MM.1S (cell line): ENCODE results near the gene AAR2.

Experiments
- DNase-seq: peaks from one replicate; pipeline ENCODE4 v3.0.0-alpha.2; 2015
- H2AFZ ChIP-seq: fragments of 300-600 bp; sonication (generic); 2 replicates; pipeline ENCODE4 v1.6.0; 2016; ENCODE audit warnings: antibody characterized with exemption, low read length
- H3F3A ChIP-seq: fragments of 300-600 bp; sonication (generic); 2 replicates; pipeline ENCODE4 v1.6.1; 2016; ENCODE audit warnings: mild to moderate bottlenecking, antibody characterized with exemption, low read length, moderate library complexity, mixed read lengths; ENCODE audit not compliant: insufficient read depth
- H3K27ac ChIP-seq: fragments of 300-600 bp; sonication (generic); 2 replicates; pipeline ENCODE4 v1.5.1; 2016; ENCODE audit warnings: mild to moderate bottlenecking, low read length
- H3K27me3 ChIP-seq: fragments of 300-600 bp; sonication (generic); replicated peaks from 2 replicates; pipeline ENCODE4 v1.6.0; 2016; ENCODE audit warnings: low read length; ENCODE audit not compliant: insufficient read depth
- H3K36me3 ChIP-seq: fragments of 300-600 bp; sonication (generic); replicated peaks from 2 replicates; pipeline ENCODE4 v1.6.1; 2016; ENCODE audit warnings: mild to moderate bottlenecking, low read length, mixed read lengths; ENCODE audit not compliant: insufficient read depth
- H3K4me1 ChIP-seq: fragments of 300-600 bp; sonication (generic); 2 replicates; pipeline ENCODE4 v1.6.1; 2016; ENCODE audit warnings: low read length, mixed read lengths
- H3K4me2 ChIP-seq: fragments of 300-600 bp; sonication (generic); 2 replicates; pipeline ENCODE4 v1.6.0; 2016; ENCODE audit warnings: low read depth, low read length
- H3K4me3 ChIP-seq: fragments of 300-600 bp; sonication (generic); 2 replicates; pipeline ENCODE4 v1.5.1; 2016; ENCODE audit warnings: low read length, mixed read lengths
- H3K79me2 ChIP-seq: fragments of 300-600 bp; sonication (generic); 2 replicates; pipeline ENCODE4 v1.6.1; 2016; ENCODE audit warnings: mixed run types, low read length, mixed read lengths
- H3K9ac ChIP-seq: fragments of 300-600 bp; sonication (generic); 2 replicates; pipeline ENCODE4 v1.6.1; 2016; ENCODE audit warnings: low read length, mixed read lengths
- H3K9me2 ChIP-seq: fragments of 300-600 bp; sonication (generic); replicated peaks from 2 replicates; pipeline ENCODE4 v1.6.1; 2016; ENCODE audit warnings: mild to moderate bottlenecking, low read length, mixed read lengths; ENCODE audit not compliant: insufficient read depth
- H3K9me3 ChIP-seq: fragments of 300-600 bp; sonication (generic); replicated peaks from 2 replicates; pipeline ENCODE4 v1.6.1; 2016; ENCODE audit warnings: mild to moderate bottlenecking, low read length, mixed read lengths; ENCODE audit not compliant: insufficient read depth
- H4K20me1 ChIP-seq: fragments of 300-600 bp; sonication (generic); 2 replicates; pipeline ENCODE4 v1.6.1; 2016; ENCODE audit warnings: mild to moderate bottlenecking, low read length, moderate library complexity, mixed read lengths; ENCODE audit not compliant: insufficient read depth
- CTCF ChIP-seq: fragments of 300-600 bp; sonication (generic); IDR thresholded peaks from 2 replicates; pipeline ENCODE4 v1.5.1; 2016; ENCODE audit warnings: antibody characterized with exemption, low read length, mixed read lengths
- EZH2 ChIP-seq: fragments of 300-600 bp; sonication (generic); optimal IDR thresholded peaks from 2 replicates; pipeline ENCODE3; 2017; ENCODE audit warnings: low read depth, mild to moderate bottlenecking, antibody characterized with exemption, low read length, mixed read lengths
- EZH2phosphoT487 ChIP-seq: fragments of 300-600 bp; sonication (generic); IDR thresholded peaks from 2 replicates; pipeline ENCODE4 v1.6.1; 2018; ENCODE audit warnings: antibody characterized with exemption, low read length

Gene AAR2

DNA sequence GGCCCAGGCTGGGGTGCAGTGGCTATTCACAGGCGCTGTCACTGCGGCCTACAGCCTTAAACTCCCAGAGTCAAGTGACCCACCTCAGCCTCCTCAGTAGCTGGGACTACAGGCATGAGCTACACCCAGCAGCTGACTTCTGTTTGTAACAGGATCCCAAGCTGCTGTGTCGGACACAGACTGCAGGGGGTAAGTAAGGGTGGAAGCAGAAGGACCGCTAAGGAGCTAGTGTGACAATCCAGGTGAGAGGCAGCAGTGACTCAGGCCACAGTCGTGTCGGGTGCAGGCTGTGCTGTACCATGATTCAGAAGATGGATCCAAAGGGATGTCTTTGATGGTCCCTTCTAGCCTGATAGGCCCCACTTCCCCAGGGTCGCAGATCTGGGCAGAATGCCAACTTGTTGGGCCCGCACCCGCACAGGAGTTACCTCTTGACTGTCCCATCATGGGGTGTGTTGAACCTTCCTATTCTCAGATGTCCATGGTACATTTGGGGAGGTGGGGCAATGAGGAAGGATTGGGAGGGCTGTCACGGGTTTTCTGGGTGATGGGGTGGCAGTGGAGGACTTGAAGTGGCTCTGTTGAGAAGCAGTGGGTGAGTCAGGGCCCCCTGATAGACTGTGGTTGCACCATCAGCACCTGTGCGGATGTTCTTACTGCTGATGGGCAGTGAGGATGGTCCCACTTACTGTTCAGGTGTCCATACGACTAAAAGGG, 25.3 kb downstream of the AAR2 start:
- Histone ChIP-seq H3K9me2 (no peaks in the 10 kb centered on the region), H3K4me3 (no peak overlapping the region), H3F3A (no peaks in the 10 kb centered on the region), H3K9ac (no peak overlapping the region), H2AFZ (no peak overlapping the region), H4K20me1 (no peaks in the 10 kb centered on the region), H3K4me1 (no peaks in the 10 kb centered on the region), H3K27ac (no peak overlapping the region), H3K36me3 (no peaks in the 10 kb centered on the region), H3K9me3 (no peaks in the 10 kb centered on the region), H3K79me2 (no peaks in the 10 kb centered on the region), H3K4me2 (no peak overlapping the region), H3K27me3 (no peaks in the 10 kb centered on the region; the same call in 1 of the 2 replicates)
- DNase-seq = no peak
- TF ChIP-seq EZH2 (no peak), CTCF (no peak), EZH2phosphoT487 (no peak)

- Histone ChIP-seq H3K27me3 (no peaks in the 10 kb centered on the region; the same call in 1 of the 2 replicates), H3F3A (no peaks in the 10 kb centered on the region), H3K9me2 (no peaks in the 10 kb centered on the region), H2AFZ (no peak overlapping the region), H3K79me2 (no peaks in the 10 kb centered on the region), H3K9me3 (no peaks in the 10 kb centered on the region), H3K36me3 (no peaks in the 10 kb centered on the region), H3K9ac (no peak overlapping the region), H3K4me3 (no peak overlapping the region), H3K27ac (no peak overlapping the region), H3K4me2 (no peak overlapping the region), H4K20me1 (no peaks in the 10 kb centered on the region), H3K4me1 (no peaks in the 10 kb centered on the region)
- TF ChIP-seq CTCF (no peak), EZH2 (no peak), EZH2phosphoT487 (no peak)
- DNase-seq = no peak
Measured at GRCh38 chr20:36262440-36262839, 26.2 kb downstream of the AAR2 start.

DNA sequence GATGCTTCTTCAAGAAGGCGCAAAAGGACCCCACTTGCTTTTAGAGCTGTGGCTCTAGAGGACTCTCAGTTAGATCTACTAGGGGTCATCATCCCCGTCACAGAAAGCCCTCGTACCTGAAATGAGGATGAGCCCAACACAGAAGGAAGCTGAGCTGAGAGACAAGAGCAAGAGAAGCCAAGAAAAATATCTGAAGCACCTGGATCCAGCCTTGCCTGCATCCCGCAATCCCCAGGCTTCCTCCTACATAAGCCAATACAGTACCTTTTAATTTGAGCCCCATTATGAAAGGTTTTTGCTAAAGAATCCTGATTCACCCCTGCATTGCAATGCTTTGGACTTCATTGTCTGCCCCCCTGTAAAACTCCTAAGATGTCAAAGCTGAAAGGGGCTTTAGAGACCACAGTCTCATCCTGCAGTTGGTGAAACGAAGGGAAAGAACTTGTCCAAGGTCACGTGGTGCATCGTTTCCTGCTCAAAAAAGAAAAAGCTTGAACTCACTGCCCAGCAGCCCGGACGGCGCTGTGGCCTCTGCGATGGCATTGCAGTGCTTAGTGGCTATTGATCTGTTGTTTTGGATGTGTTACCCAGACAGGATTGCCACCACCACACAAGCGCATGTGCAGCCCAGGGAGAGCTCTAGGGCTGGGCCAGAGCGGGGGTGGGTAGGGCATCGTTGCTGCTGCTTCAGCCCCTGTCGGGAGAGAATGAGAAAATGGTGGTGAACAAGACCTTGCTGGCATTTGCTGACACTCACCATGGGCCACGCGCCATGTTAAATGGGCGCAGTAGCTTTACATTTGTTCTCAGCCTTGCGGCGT, 28.4 kb downstream of the AAR2 start:
- no peak for TF ChIP-seq CTCF
- TF ChIP-seq EZH2phosphoT487 = no peak
- TF ChIP-seq EZH2 = no peak
- Histone ChIP-seq H3K9me3 (no peaks in the 10 kb centered on the region), H3K27me3 (no peaks in the 10 kb centered on the region; the same call in 1 of the 2 replicates), H3K4me3 (no peak overlapping the region), H3K36me3 (no peaks in the 10 kb centered on the region), H3K9me2 (no peaks in the 10 kb centered on the region), H3K4me1 (no peaks in the 10 kb centered on the region), H2AFZ (no peak overlapping the region), H3K4me2 (no peak overlapping the region), H4K20me1 (no peaks in the 10 kb centered on the region), H3K9ac (no peak overlapping the region), H3F3A (no peaks in the 10 kb centered on the region), H3K27ac (no peak overlapping the region), H3K79me2 (no peaks in the 10 kb centered on the region)
- DNase-seq = no peak
